Caco-2 (cell line): ENCODE results near the gene KRTAP2-2. TPM values are rescaled to one million over a fixed set of nuclear protein-coding genes. Genes with fewer than 3 reads are reported as not detected.
"Not testable (repeated sequence)": the region's sequence is repeated elsewhere in the genome, so short reads cannot be mapped to it uniquely, and the experiment has no call there.

Experiments
- BruUV-seq: library from RNA; stranded (reverse); fragments of 400-500 nt; replicated peaks from 2 replicates; lab custom pipeline; 2021; lab: Mats Ljungman, UMichigan
- CTCF ChIA-PET: fragments of 300-600 bp; sonication (Branson Sonifier 250); formaldehyde crosslinking; loops from one replicate; lab custom pipeline; 2022; ENCODE audit warnings: antibody characterized with exemption; lab: Charles Lee
- POLR2A ChIA-PET: fragments of 300-600 bp; sonication (Branson Sonifier 250); formaldehyde crosslinking; loops from one replicate; lab custom pipeline; 2022; ENCODE audit warnings: antibody characterized with exemption; lab: Charles Lee
- DNase-seq, 2 experiments: peaks; one replicate each; pipeline versions ENCODE4 v3.0.0 to v3.0.0-alpha.2; 2020 to 2022
- H3K27me3 ChIP-seq: replicated peaks from 2 replicates; pipeline ENCODE4 v1.6.0; 2011; ENCODE audit warnings: low read length; ENCODE audit not compliant: control insufficient read depth, insufficient read depth
- H3K36me3 ChIP-seq: 2 replicates; pipeline ENCODE4 v1.5.1; 2011; ENCODE audit warnings: low read length; ENCODE audit not compliant: control insufficient read depth, insufficient read depth
- H3K4me1 ChIP-seq: fragments of 250-450 bp; sonication (Bioruptor Pico); 2 replicates; pipeline ENCODE4 v1.5.1; 2020; ENCODE audit warnings: mild to moderate bottlenecking
- H3K4me3 ChIP-seq: 2 replicates; pipeline ENCODE4 v1.5.1; 2011; ENCODE audit warnings: low read depth, mild to moderate bottlenecking, control low read depth, low read length
- H3K9me3 ChIP-seq: fragments of 250-450 bp; sonication (Bioruptor Pico); 2 replicates; pipeline ENCODE4 v1.5.1; 2020; ENCODE audit warnings: mild to moderate bottlenecking, moderate library complexity
- H3K27ac Mint-ChIP-seq: one replicate; pipeline ENCODE4 v1.8.0; 2022; ENCODE audit warnings: mixed read lengths; ENCODE audit not compliant: unreplicated experiment
- H3K27me3 Mint-ChIP-seq: one replicate; pipeline ENCODE4 v1.8.0; 2022; ENCODE audit warnings: mixed read lengths; ENCODE audit not compliant: insufficient read depth, unreplicated experiment
- H3K36me3 Mint-ChIP-seq: one replicate; pipeline ENCODE4 v1.8.0; 2022; ENCODE audit warnings: mild to moderate bottlenecking, mixed read lengths; ENCODE audit not compliant: insufficient read depth, unreplicated experiment
- H3K4me1 Mint-ChIP-seq: one replicate; pipeline ENCODE4 v1.8.0; 2022; ENCODE audit warnings: low read depth, mixed read lengths; ENCODE audit not compliant: unreplicated experiment
- H3K4me3 Mint-ChIP-seq: one replicate; pipeline ENCODE4 v1.8.0; 2022; ENCODE audit warnings: mild to moderate bottlenecking, moderate library complexity, mixed read lengths; ENCODE audit not compliant: unreplicated experiment
- H3K9me3 Mint-ChIP-seq: one replicate; pipeline ENCODE4 v1.8.0; 2022; ENCODE audit warnings: mixed read lengths; ENCODE audit not compliant: unreplicated experiment
- intact Hi-C: fragments of 100-400 bp; cut with micrococcal nuclease; formaldehyde crosslinking; loops from one replicate; pipeline ENCODE4 v1.10.0; 2022; ENCODE audit not compliant: unreplicated experiment
- total RNA-seq: library from RNA; stranded (reverse); gene quantifications from 2 replicates; pipeline ENCODE4 v1.2.3, GENCODE V29; 2022
- TF ChIP-seq, protein P1 (sequence below), 2 experiments: fragments of 200-600 bp in 1 of 2; IDR thresholded peaks; 1 replicate in 1 of 2; 2 replicates in 1 of 2; pipeline versions ENCODE4 v1.5.1 to v1.8.0; 2011 to 2022; ENCODE audit warnings: antibody characterized with exemption in 1 of 2, control low read depth in 1 of 2, inconsistent platforms in 1 of 2, low read depth in 1 of 2, low read length in 1 of 2, mild to moderate bottlenecking in 1 of 2, moderate library complexity in 1 of 2; ENCODE audit not compliant: insufficient read depth in 1 of 2, severe bottlenecking in 1 of 2, unreplicated experiment in 1 of 2

KRTAP2-2 gene
- total RNA-seq, 1 experiment from 2014 or later: not detected

DNA sequence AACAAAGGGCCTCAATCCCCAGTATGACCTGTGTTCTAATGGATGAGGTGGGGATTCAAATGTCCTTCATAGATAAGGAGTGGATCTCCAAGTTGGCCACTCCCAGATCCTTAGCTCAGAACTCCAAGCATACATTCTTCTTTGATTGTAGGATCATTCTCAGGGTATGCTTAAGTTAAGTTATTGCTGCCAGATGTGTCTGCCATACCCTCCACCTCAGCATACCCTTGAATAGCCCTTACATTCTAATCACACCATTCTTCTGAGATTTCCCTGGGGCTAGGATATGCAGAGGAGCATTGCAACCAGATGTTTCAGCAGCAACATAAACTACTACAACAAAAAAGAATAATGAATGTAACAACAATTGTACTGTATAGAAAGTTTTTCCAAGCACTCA is 12.3 kb upstream of the KRTAP2-2 start:
- H3K36me3 Mint-ChIP-seq: peaks cover 3% of the 10 kb centered on the region
- DNase-seq: no peak
- Histone ChIP-seq H3K27me3 (no peaks in the 10 kb centered on the region), H3K36me3 (no peaks in the 10 kb centered on the region), H3K9me3 (no peaks in the 10 kb centered on the region), H3K4me1 (peaks cover 4% of the 10 kb centered on the region), H3K4me3 (no peak overlapping the region)
- POLR2A ChIA-PET: no interaction called here
- CTCF ChIA-PET: no interaction called here
- H3K4me3 Mint-ChIP-seq: no peak overlapping the region
- intact Hi-C loops: loop anchor here (10.0 kb wide), 2 partner anchors 218 to 258 kb away; no protein-coding TSS in a partner anchor
- TF ChIP-seq, protein P1, sequence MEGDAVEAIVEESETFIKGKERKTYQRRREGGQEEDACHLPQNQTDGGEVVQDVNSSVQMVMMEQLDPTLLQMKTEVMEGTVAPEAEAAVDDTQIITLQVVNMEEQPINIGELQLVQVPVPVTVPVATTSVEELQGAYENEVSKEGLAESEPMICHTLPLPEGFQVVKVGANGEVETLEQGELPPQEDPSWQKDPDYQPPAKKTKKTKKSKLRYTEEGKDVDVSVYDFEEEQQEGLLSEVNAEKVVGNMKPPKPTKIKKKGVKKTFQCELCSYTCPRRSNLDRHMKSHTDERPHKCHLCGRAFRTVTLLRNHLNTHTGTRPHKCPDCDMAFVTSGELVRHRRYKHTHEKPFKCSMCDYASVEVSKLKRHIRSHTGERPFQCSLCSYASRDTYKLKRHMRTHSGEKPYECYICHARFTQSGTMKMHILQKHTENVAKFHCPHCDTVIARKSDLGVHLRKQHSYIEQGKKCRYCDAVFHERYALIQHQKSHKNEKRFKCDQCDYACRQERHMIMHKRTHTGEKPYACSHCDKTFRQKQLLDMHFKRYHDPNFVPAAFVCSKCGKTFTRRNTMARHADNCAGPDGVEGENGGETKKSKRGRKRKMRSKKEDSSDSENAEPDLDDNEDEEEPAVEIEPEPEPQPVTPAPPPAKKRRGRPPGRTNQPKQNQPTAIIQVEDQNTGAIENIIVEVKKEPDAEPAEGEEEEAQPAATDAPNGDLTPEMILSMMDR (IDR thresholded peaks at IDR 0.05; ENCODE audit: insufficient read depth in 1 of 2, low read depth in 1 of 2, low read length in 1 of 2, severe bottlenecking in 1 of 2, unreplicated experiment in 1 of 2): no peak
- BruUV-seq: no TSS peak
- peaks cover 11% of the 10 kb centered on the region for H3K4me1 Mint-ChIP-seq
- no peaks in the 10 kb centered on the region for H3K27me3 Mint-ChIP-seq
- H3K27ac Mint-ChIP-seq: no peak overlapping the region
- peaks cover 23% of the 10 kb centered on the region for H3K9me3 Mint-ChIP-seq

DNA sequence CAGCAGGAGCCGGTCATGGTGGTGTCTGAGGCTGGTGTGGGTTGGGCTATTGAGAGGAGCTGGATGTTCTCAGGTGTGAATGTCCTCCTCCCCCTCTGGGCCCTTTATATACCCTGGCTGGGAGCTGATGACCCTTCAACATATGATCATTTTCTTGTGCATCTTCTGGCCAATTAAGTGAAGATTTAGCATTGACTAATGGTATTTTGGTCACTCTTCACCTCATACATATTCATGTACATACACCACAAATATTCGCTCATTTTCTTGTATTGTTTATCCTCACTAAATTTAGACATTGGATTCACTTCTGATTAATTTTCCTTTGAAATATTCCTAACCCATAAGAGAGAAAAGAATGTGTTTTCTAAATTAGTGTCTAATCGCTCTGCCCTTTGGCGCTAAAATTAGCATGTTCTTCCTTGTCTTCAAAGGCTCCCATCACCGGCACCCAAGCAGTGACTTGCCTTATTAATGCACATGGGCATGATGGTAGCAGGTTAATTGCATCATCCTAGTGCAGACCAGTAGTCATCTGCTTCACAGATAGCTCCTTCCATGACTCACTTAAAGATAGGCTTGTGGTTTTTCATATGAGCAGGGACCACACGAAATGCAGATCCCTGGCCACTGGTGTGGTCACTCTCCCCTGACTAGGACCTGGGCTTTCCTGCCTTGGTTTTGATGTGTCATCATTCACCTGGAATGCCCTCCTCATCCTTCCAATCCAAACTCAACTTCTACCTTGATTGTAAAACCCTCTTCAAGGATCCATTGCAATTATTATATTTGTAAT is 11.0 kb upstream of the KRTAP2-2 start, which contains the start of gene KRTAP2-4:
TSS of gene KRTAP2-4 (minus strand) at position 51 of the 796 bp plus-strand sequence. CDS start at position 17, 34 bp downstream.
- BruUV-seq: no TSS peak
- Mint-ChIP-seq H3K36me3 (no peaks in the 10 kb centered on the region), H3K4me1 (peaks cover 20% of the 10 kb centered on the region), H3K9me3 (peaks cover 23% of the 10 kb centered on the region), H3K27ac (no peak within 1 kb of the TSS), H3K27me3 (no peaks in the 10 kb centered on the region), H3K4me3 (no peak within 1 kb of the TSS)
- no peak within 1 kb of the TSS for H3K4me3 ChIP-seq
- H3K9me3 ChIP-seq: peaks cover 5% of the 10 kb centered on the region; the same call in 1 of the 2 replicates
- intact Hi-C loops: loop anchor here (10.0 kb wide), 2 partner anchors 219 to 259 kb away; no protein-coding TSS in a partner anchor
- ChIA-PET CTCF (no interaction called here), POLR2A (no interaction called here)
- no peaks in the 10 kb centered on the region for H3K36me3 ChIP-seq
- H3K27me3 ChIP-seq: no peaks in the 10 kb centered on the region
- TF ChIP-seq, protein P1 (IDR thresholded peaks at IDR 0.05; ENCODE audit: insufficient read depth in 1 of 2, low read depth in 1 of 2, low read length in 1 of 2, severe bottlenecking in 1 of 2, unreplicated experiment in 1 of 2): no peak
- DNase-seq: no peak
- peaks cover 17% of the 10 kb centered on the region for H3K4me1 ChIP-seq

DNA sequence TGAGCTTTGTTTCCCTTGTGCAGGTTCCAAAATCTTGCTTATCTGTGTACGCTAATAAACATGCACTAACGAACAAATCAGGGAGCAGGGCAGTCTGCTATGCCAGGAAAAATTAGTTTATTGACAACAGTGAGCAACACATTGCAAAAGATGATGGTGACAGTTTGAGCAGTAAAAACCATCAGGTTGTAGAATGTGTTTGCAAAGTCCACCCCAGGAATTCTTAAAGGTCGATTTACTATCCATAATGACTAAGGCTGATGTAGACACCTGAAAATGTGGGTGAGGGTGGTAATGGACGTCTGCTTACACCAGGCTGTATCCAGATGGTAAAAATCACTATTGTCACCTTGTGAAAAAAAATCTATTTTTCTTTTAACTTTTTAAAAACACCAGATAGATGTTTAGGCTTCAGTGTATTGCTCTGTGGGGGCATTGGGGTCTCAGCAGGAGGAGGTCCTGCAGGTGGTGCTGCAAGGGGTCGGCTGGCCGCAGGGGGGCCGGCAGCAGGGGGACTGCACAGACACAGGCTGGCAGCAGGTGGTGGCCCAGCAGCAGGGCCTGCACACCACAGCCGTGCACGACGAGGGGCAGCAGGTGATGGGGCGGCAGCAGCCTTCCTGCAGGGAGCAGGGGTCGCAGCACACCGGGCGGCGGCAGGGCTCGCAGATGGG is 10.1 kb upstream of the KRTAP2-2 start:
- POLR2A ChIA-PET, H3K4me3 Mint-ChIP-seq, BruUV-seq, H3K4me3 ChIP-seq, DNase-seq, H3K27me3 Mint-ChIP-seq, H3K36me3 Mint-ChIP-seq, H3K27ac Mint-ChIP-seq, H3K9me3 ChIP-seq, H3K27me3 ChIP-seq, CTCF ChIA-PET, H3K36me3 ChIP-seq: not testable (repeated sequence)
- H3K4me1 Mint-ChIP-seq: peaks cover 29% of the 10 kb centered on the region
- peaks cover 23% of the 10 kb centered on the region for H3K9me3 Mint-ChIP-seq
- peaks cover 26% of the 10 kb centered on the region for H3K4me1 ChIP-seq
- intact Hi-C loops: loop anchor here (10.0 kb wide), 2 partner anchors 220 to 260 kb away; no protein-coding TSS in a partner anchor
